K562 (cell line): ENCODE results near the gene C1QTNF12. TPM values are rescaled to one million over a fixed set of nuclear protein-coding genes. Genes with fewer than 3 reads are reported as not detected.

Source experiments
- ARID3B ChIP-seq: fragments of 250-450 bp; sonication (Bioruptor Pico); IDR thresholded peaks from 2 replicates; pipeline ENCODE4 v1.4.0; 2020; ENCODE audit warnings: borderline replicate concordance
- BCLAF1 ChIP-seq, 2 experiments: fragments of 450-650 bp in 1 of 2; IDR thresholded peaks; 2 replicates each; pipeline ENCODE4 v1.6.1; 2011 to 2017; ENCODE audit warnings: low read depth in 2 of 2, antibody characterized with exemption in 1 of 2, borderline replicate concordance in 1 of 2, low read length in 1 of 2, mild to moderate bottlenecking in 1 of 2, mixed read lengths in 1 of 2; ENCODE audit not compliant: control insufficient read depth in 1 of 2
- FOXP1 ChIP-seq: sonication (generic); formaldehyde crosslinking; IDR thresholded peaks from 2 replicates; pipeline ENCODE4 v1.8.0; 2022; ENCODE audit warnings: mild to moderate bottlenecking, missing genetic modification reagents
- GABPB1 ChIP-seq: sonication (generic); formaldehyde crosslinking; IDR thresholded peaks from 2 replicates; pipeline ENCODE4 v1.8.0; 2022; ENCODE audit warnings: mild to moderate bottlenecking, missing genetic modification reagents
- GATAD2B ChIP-seq: fragments of 450-650 bp; IDR thresholded peaks from 2 replicates; pipeline ENCODE4 v1.6.1; 2017; ENCODE audit warnings: mild to moderate bottlenecking, borderline replicate concordance
- HMG20B ChIP-seq: fragments of 250-450 bp; sonication (Bioruptor Pico); IDR thresholded peaks from 2 replicates; pipeline ENCODE4 v1.5.0; 2021; ENCODE audit warnings: mild to moderate bottlenecking
- KAT8 ChIP-seq: fragments of 450-650 bp; IDR thresholded peaks from 2 replicates; pipeline ENCODE4 v1.6.1; 2016; ENCODE audit warnings: low read depth, mild to moderate bottlenecking
- KDM2B ChIP-seq: fragments of 250-450 bp; sonication (Bioruptor Pico); IDR thresholded peaks from 2 replicates; pipeline ENCODE4 v1.8.0; 2021; ENCODE audit warnings: mild to moderate bottlenecking, moderate library complexity
- LEF1 ChIP-seq: fragments of 450-650 bp; IDR thresholded peaks from 2 replicates; pipeline ENCODE4 v1.6.1; 2016; ENCODE audit warnings: mild to moderate bottlenecking
- MAX ChIP-seq: sonication (generic); formaldehyde crosslinking; IDR thresholded peaks from 2 replicates; pipeline ENCODE4 v1.9.0; 2022; ENCODE audit warnings: mild to moderate bottlenecking, missing genetic modification reagents
- MCM2 ChIP-seq: fragments of 450-650 bp; IDR thresholded peaks from 2 replicates; pipeline ENCODE4 v1.6.1; 2017; ENCODE audit warnings: low read depth, mild to moderate bottlenecking
- MLLT1 ChIP-seq, 2 experiments: fragments of 450-650 bp; IDR thresholded peaks; 2 replicates each; pipeline ENCODE4 v1.6.1; 2016
- NCOA1 ChIP-seq: fragments of 450-650 bp; IDR thresholded peaks from 2 replicates; pipeline ENCODE4 v1.6.1; 2016; ENCODE audit warnings: low read depth
- RFX7 ChIP-seq: fragments of 250-450 bp; sonication (Bioruptor Pico); IDR thresholded peaks from 2 replicates; pipeline ENCODE4 v1.5.1; 2021; ENCODE audit warnings: mild to moderate bottlenecking
- SAFB2 ChIP-seq: fragments of 200-400 bp; formaldehyde crosslinking; IDR thresholded peaks from 2 replicates; pipeline ENCODE4 v1.6.1; 2018; ENCODE audit warnings: borderline replicate concordance, low read length, low read depth, moderate library complexity; ENCODE audit not compliant: severe bottlenecking
- SLC30A9 ChIP-seq: fragments of 250-450 bp; sonication (Bioruptor Pico); IDR thresholded peaks from 2 replicates; pipeline ENCODE4 v1.8.0; 2022; ENCODE audit warnings: mild to moderate bottlenecking, moderate library complexity
- THRAP3 ChIP-seq: fragments of 450-650 bp; IDR thresholded peaks from 2 replicates; pipeline ENCODE4 v1.6.1; 2016; ENCODE audit warnings: mild to moderate bottlenecking, inconsistent platforms, borderline replicate concordance
- ZNF121 ChIP-seq: sonication (generic); formaldehyde crosslinking; conservative IDR thresholded peaks from 2 replicates; pipeline ENCODE4 v1.8.0; 2022; ENCODE audit warnings: missing genetic modification reagents
- ZNF143 ChIP-seq: sonication (generic); formaldehyde crosslinking; IDR thresholded peaks from 2 replicates; pipeline ENCODE4 v1.9.0; 2022; ENCODE audit warnings: mild to moderate bottlenecking, missing genetic modification reagents
- ZNF584 ChIP-seq: fragments of 200-800 bp; sonication (Bioruptor generic); IDR thresholded peaks from 2 replicates; pipeline ENCODE4 v1.6.1; 2016; ENCODE audit warnings: low read depth, mild to moderate bottlenecking, missing genetic modification characterization, missing compliant biosample characterization
- ZNF764 ChIP-seq: fragments of 250-450 bp; sonication (Bioruptor Pico); IDR thresholded peaks from 2 replicates; pipeline ENCODE4 v1.4.0; 2020; ENCODE audit warnings: low read depth, mild to moderate bottlenecking, moderate library complexity
- ZNF766 ChIP-seq: fragments of 200-800 bp; sonication (Bioruptor generic); conservative IDR thresholded peaks from 2 replicates; pipeline ENCODE4 v1.6.1; 2016; ENCODE audit warnings: missing genetic modification characterization, missing compliant biosample characterization
- ZNF79 ChIP-seq: fragments of 250-450 bp; sonication (Bioruptor Pico); IDR thresholded peaks from 2 replicates; pipeline ENCODE4 v1.4.0; 2020; ENCODE audit warnings: low read depth, mild to moderate bottlenecking, moderate library complexity
- polyA plus RNA-seq, 8 experiments: library from polyadenylated mRNA; depleted of rRNA in 4 of 8; stranded (reverse) in 5 of 8; unstranded in 3 of 8; fragments of >200 nt; fragmentation: Nextera tagmentation in 2 of 8; fragmentation: Illumina TruSeq in 1 of 8; extraction: Ambion mirVana in 2 of 8; extraction: Trizol in 1 of 8; gene quantifications; 2 replicates each; pipeline versions ENCODE4 v1.2.1 to v1.2.3, GENCODE V29; 2011 to 2014; ENCODE audit warnings: inconsistent platforms in 1 of 8, missing spikeins in 1 of 8
- total RNA-seq, 7 experiments: library from RNA; depleted of rRNA in 6 of 7; stranded (reverse); fragments of >200 nt in 6 of 7; fragmentation: Illumina TruSeq in 2 of 7; extraction: Trizol in 2 of 7; gene quantifications; 2 replicates each; pipeline versions ENCODE4 v1.2.1 to v1.2.3, GENCODE V29; 2011 to 2021; ENCODE audit warnings: low replicate concordance in 1 of 7

C1QTNF12 gene
- total and polyA plus RNA-seq, 9 of the 15 experiments (the other 6 are each of a cell fraction or from before 2014, with no cell fraction given), result 0.11 to 4.3 (median 0.93) TPM; not detected in 3

- TF ChIP-seq BCLAF1 (IDR thresholded peaks at IDR 0.05; ENCODE audit: borderline replicate concordance in 1 of 2, control insufficient read depth in 1 of 2, low read depth in 2 of 2, low read length in 1 of 2), result no peak
- peak; percentile 88 for TF ChIP-seq GABPB1 (CRISPR knock-in tag)
- TF ChIP-seq FOXP1 (CRISPR knock-in tag), result peak; percentile 56
- TF ChIP-seq SAFB2, result no peak
- no peak for TF ChIP-seq ZNF143 (CRISPR knock-in tag)
- no peak for TF ChIP-seq ZNF121 (CRISPR knock-in tag)
- no peak for TF ChIP-seq MLLT1 (IDR thresholded peaks at IDR 0.05)
- no peak for TF ChIP-seq KAT8
- peak; percentile 72; the same call in 1 of the 2 replicates for TF ChIP-seq ZNF766 (CRISPR knock-in tag)
- peak; percentile 49; the same call in 1 of the 2 replicates for TF ChIP-seq ARID3B (CRISPR knock-in tag)
- no peak for TF ChIP-seq HMG20B (CRISPR knock-in tag)
- TF ChIP-seq THRAP3, result no peak
- TF ChIP-seq GATAD2B, result peak; percentile 46; the same call in 1 of the 2 replicates
- TF ChIP-seq SLC30A9 (CRISPR knock-in tag), result no peak
- TF ChIP-seq ZNF764 (CRISPR knock-in tag), result no peak
- TF ChIP-seq ZNF79 (CRISPR knock-in tag), result no peak
- TF ChIP-seq MAX, result no peak; the same call in none of the 2 replicates
- TF ChIP-seq RFX7, result no peak
- no peak for TF ChIP-seq NCOA1
- TF ChIP-seq LEF1, result no peak
- 0 out of 2 replicates have a peak, but pooled peaks have one; percentile 26 for TF ChIP-seq ZNF584 (CRISPR knock-in tag)
- TF ChIP-seq KDM2B, result peak; percentile 63; the same call in 1 of the 2 replicates
- TF ChIP-seq MCM2, result no peak
Observed at GRCh38 chr1:1231400-1232207, 14.9 kb downstream of the C1QTNF12 start, which contains the start of gene SDF4 (continued).
